Stimulated activated CD4-positive, alpha-beta T cell treated with anti-CD3 and anti-CD28 coated beads, Interleukin-12 subunit alpha, Interleukin-12 subunit beta, amount 100 ng/mL, for 4 hours (primary cell): ENCODE data around the gene TTC31.
"Not testable (repeated sequence)": the region's sequence is repeated elsewhere in the genome, so short reads cannot be mapped to it uniquely, and the experiment has no call there.

Experiments
- DNase-seq: peaks from one replicate; pipeline ENCODE4 v3.0.0-alpha.2; 2020

The TTC31 gene

DNA sequence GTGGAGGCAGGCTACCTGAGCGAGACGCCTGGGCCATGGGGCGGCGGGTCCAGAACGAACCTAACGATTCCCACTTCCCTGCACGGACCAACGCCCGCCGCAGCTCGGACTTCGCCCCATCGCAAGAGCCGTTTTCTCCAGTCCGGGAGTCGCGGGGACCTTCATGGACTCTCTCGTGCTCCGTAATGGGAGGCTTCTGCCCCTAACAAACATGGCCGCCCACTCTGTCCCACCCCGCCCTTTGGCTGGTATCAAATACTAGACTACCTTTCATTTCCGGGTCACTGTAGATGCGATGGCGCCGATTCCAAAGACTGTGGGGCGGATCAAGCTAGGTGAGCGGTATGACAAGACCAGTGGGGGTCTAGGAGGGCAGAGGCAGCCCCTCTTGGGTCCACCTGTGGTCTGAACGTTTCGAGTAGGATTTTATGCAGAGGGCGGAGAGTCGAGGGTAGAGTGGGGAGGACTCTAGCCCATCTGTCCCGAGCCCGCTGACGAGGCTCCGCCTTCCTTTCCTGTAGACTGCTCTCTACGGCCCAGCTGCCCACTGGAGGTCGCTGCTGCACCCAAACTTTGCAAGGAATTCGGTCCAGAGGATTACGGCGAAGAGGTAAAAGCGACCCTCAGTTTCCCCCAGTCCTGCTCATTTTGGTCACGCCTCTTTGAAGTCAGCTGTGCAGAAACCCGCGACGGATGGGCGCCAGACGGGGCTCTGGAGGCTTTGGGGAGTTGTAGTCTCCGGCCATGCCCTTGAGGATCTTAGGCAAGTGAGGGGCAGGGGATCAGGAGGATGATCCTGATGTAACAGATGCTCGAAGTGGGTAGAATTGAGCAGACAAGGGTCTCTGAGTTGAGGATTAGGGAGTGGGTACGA lies at the start of gene TTC31, which contains the start of gene CCDC142:
Gene TTC31 (plus strand): TSS at position 281 of the 874 bp plus-strand sequence. CDS start 15 bp downstream, at position 296.
Gene CCDC142 (minus strand): TSS at position 198 of the 874 bp plus-strand sequence. CDS start 161 bp downstream, at position 37.
- DNase-seq, result peak; percentile 89

DNA sequence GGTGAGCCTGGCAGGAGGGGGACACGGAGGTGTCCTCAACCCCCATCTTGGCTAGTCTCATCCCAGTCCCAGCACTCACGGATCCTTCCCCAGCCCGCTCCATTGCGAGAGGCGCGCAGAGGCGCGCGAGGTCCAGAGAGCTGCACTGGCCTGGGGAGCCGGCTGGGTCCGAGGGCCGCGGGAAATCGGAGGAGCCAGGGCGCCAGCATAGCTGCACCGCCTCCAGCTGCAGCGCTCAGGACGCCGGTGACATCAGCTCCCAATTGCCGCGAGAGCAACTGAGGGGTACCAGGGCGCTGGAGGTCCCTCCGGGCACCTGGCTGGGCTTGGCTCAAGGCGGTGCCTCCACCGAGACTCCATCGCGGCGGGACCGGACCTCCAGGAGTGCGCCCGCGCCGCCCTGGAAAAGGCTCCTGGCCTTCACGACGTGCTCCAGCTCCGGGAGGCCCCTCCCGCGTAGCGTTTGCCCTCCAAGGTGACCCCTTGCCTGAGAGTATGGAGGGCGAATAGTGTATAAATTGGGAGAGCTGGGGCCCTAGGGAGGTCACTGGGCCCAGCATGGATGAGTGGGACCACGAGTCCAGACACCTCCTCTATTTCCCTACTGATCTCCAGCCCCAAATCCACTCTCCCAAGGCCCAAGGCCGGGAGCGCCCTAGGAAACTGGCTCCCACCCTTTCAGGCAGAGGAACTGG lies 46.6 kb upstream of the TTC31 start:
- DNase-seq, result no peak

DNA sequence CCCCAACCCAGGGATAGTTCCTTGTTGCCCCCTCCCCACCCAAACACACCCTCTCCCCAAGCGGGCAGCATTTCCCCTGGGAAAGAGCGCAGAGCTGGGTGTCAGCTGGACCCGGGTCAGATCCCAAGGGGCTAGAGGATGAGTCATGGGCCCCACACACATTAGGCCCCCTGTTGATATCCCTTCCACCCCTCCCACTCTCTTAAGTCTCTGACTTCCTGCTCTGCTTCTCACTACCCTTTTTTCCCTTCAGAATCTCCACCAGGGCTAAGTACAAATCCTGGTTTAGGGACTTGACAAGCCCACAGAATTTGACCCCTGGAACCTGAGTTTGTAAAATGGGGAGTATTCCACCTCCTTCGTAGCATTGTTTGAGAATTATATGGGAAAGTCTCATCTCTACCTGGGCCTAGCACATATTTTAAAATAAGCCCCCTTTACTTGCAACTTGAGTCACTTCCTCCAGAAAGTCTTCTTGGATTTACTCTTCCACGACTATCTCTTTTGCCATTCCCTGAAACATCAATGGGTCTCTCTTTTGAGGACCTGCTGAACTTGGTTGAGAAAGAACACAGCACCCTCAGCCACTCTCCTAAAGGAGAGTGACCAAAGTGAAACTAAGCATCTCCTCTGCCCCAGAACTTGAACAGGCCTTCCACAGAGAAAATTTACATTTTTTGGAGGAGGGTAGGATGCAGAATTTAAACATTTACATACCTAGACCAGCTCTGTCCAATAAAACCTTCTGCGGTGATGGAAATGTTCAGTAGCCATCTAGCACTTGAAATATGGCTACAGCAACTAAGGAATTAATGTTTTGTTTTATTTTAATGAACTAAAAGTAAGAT lies 45.8 kb upstream of the TTC31 start:
- no peak for DNase-seq

DNA sequence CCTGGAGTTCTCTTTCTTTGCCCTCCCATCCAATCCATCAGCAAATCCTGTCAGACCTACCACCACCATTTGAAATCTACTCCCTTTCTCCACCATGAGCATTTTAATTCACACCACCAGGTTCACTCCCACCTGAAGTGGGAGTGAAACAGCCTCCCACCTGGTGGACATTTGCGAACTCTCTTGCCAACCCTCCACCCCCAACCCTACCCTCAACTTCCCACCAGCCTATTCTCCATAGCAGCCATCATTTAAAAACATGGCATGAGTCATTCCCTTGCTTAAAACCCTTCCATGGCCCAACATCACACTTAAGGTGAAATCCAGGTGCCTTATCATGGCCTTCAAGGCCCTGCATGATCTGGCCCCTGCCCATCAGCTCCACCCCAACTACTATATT lies 44.6 kb upstream of the TTC31 start:
- DNase-seq, result no peak

DNA sequence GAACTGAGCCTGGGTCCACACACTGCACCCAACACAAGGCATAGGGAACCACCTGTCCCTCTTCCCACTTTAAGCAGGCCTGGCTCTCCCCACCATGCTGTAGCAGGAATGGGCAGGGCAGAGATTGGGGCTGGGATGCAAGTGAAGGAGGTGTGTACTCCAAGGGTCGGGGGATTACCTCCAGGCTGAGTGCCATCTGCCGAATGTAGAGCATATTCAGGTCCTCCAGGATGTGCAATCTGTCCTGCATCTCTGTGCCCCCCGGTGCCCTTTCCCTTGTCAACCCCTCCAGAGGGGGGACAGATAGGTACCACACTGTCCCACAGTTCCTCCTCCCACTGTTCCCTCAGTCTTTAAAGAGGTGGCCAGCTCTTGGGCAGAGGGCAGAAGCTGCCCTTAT lies 43.5 kb upstream of the TTC31 start:
- DNase-seq, result no peak

DNA sequence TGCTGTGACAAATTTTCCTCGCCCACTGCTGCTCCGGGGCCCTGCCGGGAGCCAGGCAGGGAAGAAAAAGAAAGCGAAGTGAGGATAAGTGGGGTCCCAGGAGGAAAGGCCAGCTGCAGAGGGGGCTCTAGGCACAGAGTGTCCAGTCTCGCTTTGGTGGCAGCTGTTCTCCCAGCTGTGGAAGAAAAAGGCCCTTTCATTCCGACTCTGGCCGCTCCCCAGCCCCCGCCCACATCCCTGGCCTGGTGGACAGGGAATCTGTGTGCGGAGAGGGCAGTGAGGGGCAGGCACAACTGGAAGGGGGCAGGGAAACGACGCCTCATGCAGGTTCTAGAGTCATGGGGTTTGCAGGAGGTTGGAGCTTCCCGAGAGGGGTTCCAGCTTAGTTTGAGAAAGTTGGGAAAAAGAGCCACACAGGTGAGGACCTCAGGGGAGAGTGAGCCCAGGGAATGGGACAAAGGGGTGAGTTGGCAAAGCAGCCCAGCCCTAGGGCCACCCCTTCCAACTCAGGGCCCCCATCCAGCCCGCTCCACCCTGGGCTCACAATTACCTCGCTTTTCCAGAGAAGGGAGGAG lies 43.0 kb upstream of the TTC31 start:
- no peak for DNase-seq

DNA sequence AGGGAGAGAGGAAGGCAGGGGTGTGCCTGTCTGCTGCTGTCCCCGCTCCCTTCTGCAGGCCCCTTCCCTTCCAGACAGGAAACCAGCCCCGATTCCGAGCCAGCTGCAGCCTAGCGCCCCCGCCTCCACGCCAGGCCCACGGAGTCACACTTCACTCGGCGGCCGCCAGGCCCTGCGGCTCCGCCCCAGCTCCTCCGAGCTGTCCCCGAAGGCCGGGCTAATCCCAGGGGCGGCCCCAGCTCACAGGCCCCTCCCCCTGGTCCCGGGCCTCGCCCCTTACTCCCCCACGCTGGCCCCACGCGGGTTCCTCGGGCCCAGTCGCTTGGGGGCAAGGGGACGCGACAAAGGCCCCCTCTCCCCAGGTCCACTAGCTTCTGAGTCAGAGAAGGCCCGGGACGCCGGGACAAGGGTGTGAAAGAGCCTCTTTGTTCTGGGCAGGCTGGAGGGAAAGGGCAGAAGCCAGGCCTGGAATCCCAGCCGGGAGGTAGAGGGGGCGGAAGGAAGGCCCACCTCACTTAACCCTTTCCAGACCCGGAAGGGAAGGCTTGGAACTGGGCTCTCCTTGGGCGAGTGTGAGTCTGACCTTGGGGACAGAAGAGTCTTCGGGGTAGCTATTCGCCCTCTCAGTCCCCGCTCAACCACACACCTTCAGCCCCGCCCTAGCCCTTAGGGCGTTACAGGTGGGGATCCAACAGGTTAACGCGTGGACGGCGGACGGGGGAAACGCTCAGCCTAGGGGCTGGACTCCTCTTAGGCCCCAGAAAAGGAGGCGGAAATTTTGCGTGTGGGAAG lies 42.3 kb upstream of the TTC31 start:
- DNase-seq, result peak; percentile 42

GRCh38 chr2:74441170-74441689 lies 41.7 kb upstream of the TTC31 start:
- DNase-seq, result no peak

- DNase-seq, result no peak
These were observed 41.0 kb upstream of the TTC31 start, which contains the start of gene RTKN for GRCh38 chr2:74441690-74442482. TSS of gene RTKN (minus strand) at chr2:74441937. CDS start at chr2:74441816, 121 bp downstream.

DNA sequence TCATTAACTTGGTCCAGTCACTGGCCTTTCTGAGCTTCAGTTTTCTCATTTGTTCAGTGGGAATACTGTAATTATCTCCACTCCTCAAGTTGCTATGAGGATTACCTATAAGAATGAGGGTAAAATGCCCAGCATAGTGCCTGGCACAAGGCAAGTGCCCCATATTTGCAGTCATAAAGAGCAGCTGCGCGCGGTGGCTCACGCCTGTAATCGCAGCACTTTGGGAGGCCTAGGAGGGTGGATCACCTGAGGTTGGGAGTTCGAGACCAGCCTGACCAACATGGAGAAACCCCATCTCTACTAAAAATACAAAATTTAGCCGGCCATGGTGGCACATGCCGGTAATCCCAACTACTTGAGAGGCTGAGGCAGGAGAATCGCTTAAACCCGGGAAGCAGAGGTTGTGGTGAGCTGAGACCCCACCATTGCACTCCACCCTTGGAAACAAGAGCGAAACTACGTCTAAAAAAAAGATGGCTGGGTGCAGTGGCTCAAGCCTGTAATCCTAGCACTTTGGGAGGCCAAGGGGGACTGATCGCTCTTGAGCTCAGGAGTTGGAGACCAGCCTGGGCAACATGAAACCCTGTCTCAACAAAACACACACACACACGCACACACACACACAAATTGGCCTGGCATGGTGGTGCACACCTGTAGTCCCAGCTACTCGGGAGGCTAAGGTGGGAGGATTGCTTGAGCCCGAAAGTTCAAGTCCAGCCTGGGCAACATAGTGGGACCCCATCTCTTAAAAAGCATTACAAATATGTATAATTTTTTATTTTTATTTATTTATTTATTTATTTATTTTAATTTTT lies 40.2 kb upstream of the TTC31 start:
- DNase-seq, result not testable (repeated sequence)

GRCh38 chr2:74444498-74445318 lies 38.2 kb upstream of the TTC31 start:
- DNase-seq, result no peak

DNA sequence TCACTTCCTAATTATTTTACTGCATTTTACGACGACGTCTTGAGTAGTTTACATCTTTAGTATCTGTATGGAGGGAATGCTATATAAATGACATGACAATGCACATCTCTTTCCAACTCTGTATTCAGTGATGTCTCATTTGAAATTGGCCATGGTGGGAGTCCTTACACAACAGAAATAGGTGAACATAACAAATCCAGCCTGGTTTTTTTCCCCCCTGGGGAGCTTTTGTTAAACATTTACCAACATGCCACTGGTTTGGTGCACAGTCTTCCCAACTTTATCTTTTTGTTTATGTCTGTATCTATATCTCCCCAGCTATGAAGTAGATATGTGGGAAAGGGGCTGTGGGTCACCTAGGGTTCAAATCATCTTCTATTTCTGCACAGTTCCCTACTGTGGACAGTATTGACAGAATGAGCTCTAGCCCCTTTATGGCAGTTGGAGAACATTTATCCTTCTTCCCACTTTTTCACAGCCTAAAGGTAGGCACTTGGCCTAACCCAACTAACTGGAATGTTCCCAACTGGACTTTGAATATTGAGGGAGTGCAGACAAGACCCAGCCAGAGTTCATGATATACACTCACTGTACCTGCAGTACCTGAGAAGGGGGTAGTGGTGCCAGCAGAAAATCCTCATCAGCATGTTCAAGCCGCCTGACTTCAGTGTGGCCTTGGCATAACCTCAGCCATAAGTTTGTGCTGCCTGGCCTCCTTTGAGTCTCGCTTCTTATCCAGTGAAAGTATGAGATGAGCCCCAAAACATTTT lies 35.5 kb upstream of the TTC31 start:
- no peak for DNase-seq

GRCh38 chr2:74448771-74449170 lies 34.1 kb upstream of the TTC31 start:
- no peak for DNase-seq

- DNase-seq, result no peak
These were observed 32.2 kb upstream of the TTC31 start for GRCh38 chr2:74450570-74451190.

DNA sequence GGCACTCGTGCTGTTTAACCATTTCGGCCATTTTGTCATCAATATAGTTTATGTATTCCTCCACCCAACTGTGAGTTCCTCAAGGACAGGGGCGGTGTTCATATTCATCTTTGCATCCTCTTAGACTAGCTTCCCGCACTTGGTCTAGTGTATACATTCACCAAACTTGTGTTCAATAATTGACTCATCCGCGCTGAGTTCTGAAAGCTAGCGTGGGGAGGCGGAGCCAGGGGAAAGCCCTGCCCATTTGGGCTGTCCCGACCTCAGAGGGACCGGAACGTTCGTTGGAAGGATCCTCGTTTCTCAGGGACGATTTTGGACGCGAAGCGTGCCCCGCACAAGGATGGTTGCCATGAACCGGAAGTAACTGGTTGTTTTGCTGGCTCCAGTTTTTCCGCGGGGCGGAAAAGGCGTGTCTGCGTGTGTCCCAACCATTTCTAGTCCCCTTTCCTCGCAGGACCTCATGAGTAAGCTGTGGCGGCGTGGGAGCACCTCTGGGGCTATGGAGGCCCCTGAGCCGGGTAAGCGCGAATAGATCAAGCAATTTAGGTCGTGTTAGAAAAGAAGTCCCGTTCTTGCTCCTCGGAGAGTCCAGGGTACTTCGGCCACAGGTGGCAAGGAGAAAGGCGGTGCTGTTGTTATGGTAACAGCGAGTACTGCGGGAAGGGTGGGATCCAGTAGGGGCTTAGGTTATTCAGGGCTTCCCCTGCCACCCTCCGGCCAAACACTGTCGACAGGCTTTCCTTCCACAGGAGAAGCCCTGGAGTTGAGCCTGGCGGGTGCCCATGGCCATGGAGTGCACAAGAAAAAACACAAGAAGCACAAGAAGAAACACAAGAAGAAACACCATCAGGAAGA lies 28.0 kb upstream of the TTC31 start, which contains the start of gene INO80B:
Gene INO80B (plus strand): TSS at position 434 of the 858 bp plus-strand sequence. CDS start 30 bp downstream, at position 464.
- peak; percentile 94 for DNase-seq

GRCh38 chr2:74457129-74457548 lies 25.7 kb upstream of the TTC31 start:
- no peak for DNase-seq
